ENCODE data around the gene PLEKHH1. TPM values are rescaled to one million over a fixed set of nuclear protein-coding genes. Genes with fewer than 3 reads are reported as not detected.

Gene PLEKHH1
- total and polyA plus RNA-seq, 9 of the 15 experiments (the other 6 are each of a cell fraction or from before 2014, with no cell fraction given), result 0.76 to 5.9 (median 2.9) TPM

DNA sequence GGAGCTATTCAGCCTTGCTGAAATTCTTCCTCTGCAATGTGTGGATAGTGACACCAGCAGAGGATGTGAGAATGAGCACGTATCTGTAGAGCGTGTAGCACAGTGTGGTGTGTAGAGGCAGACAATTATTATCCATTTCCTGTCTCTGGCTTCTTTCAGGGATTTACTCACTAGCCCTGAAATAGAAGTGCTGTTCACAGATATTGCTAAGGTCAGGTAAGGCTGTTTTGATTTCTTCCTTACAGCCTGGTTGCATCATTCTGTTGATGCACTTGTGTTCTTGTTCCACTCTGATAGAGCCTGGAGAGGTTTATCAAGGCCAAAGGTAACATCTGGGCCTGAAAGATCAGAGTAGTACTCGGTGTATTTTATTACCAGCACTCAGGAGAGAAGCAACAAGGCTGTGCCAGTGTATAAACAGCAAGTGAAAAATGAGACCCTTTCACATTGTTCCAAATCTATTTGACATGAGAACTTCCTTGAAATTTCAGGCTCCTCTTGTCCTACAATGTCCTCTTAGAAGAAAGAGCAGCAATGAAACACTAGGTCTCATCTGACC is 103.3 kb downstream of the PLEKHH1 start (continued):
- TF ChIP-seq, protein P1, sequence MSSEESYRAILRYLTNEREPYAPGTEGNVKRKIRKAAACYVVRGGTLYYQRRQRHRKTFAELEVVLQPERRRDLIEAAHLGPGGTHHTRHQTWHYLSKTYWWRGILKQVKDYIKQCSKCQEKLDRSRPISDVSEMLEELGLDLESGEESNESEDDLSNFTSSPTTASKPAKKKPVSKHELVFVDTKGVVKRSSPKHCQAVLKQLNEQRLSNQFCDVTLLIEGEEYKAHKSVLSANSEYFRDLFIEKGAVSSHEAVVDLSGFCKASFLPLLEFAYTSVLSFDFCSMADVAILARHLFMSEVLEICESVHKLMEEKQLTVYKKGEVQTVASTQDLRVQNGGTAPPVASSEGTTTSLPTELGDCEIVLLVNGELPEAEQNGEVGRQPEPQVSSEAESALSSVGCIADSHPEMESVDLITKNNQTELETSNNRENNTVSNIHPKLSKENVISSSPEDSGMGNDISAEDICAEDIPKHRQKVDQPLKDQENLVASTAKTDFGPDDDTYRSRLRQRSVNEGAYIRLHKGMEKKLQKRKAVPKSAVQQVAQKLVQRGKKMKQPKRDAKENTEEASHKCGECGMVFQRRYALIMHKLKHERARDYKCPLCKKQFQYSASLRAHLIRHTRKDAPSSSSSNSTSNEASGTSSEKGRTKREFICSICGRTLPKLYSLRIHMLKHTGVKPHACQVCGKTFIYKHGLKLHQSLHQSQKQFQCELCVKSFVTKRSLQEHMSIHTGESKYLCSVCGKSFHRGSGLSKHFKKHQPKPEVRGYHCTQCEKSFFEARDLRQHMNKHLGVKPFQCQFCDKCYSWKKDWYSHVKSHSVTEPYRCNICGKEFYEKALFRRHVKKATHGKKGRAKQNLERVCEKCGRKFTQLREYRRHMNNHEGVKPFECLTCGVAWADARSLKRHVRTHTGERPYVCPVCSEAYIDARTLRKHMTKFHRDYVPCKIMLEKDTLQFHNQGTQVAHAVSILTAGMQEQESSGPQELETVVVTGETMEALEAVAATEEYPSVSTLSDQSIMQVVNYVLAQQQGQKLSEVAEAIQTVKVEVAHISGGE (CRISPR knock-in tag; IDR thresholded peaks at IDR 0.05), result 0 out of 6 replicates have a peak, but pooled peaks of 1 of the 3 experiments have one; percentile 25
- TF ChIP-seq ZNF324 (CRISPR knock-in tag; IDR thresholded peaks at IDR 0.05) (no peak), NCOR1 (IDR thresholded peaks at IDR 0.05) (peak; percentile 97), MYC (IDR thresholded peaks at IDR 0.05; ENCODE audit: low read depth, low read length) (peak; percentile 75), MYC (CRISPR knock-in tag; IDR thresholded peaks at IDR 0.05; ENCODE audit: borderline replicate concordance, low read depth) (no peak), POLR2AphosphoS5 (IDR thresholded peaks at IDR 0.05; ENCODE audit: control insufficient read depth, insufficient read depth, low read depth, low read length) (peak; percentile 95), HCFC1 (IDR thresholded peaks at IDR 0.05; ENCODE audit: low read depth, low read length) (peak; percentile 11; the same call in 1 of the 2 replicates), TBL1XR1 (IDR thresholded peaks at IDR 0.05; ENCODE audit: low read length in 2 of 2) (peak; percentile 37 to 91; a peak in 2 of 4 replicates), POLR2H (tag; IDR thresholded peaks at IDR 0.05; ENCODE audit: low read depth) (peak; percentile 54; the same call in 1 of the 2 replicates), ZNF79 (CRISPR knock-in tag; IDR thresholded peaks at IDR 0.05; ENCODE audit: low read depth) (0 out of 2 replicates have a peak, but pooled peaks have one; percentile 30), NR4A1 (CRISPR knock-in tag; IDR thresholded peaks at IDR 0.05) (no peak), NR4A1 (tag; IDR thresholded peaks at IDR 0.05) (peak; percentile 80), HIVEP1 (CRISPR knock-in tag; IDR thresholded peaks at IDR 0.05) (peak; percentile 78; the same call in 1 of the 2 replicates), MTA3 (IDR thresholded peaks at IDR 0.05; ENCODE audit: borderline replicate concordance) (peak; percentile 80; the same call in 1 of the 2 replicates), MBD2 (IDR thresholded peaks at IDR 0.05; ENCODE audit: borderline replicate concordance, low read depth) (peak; percentile 51; the same call in 1 of the 2 replicates), HMGN3 (IDR thresholded peaks at IDR 0.05; ENCODE audit: borderline replicate concordance, extremely low read depth, insufficient read length, low read depth, low read length) (peak; percentile 57), ELF2 (CRISPR knock-in tag; IDR thresholded peaks at IDR 0.05) (no peak)
- TF ChIP-seq, protein P2, sequence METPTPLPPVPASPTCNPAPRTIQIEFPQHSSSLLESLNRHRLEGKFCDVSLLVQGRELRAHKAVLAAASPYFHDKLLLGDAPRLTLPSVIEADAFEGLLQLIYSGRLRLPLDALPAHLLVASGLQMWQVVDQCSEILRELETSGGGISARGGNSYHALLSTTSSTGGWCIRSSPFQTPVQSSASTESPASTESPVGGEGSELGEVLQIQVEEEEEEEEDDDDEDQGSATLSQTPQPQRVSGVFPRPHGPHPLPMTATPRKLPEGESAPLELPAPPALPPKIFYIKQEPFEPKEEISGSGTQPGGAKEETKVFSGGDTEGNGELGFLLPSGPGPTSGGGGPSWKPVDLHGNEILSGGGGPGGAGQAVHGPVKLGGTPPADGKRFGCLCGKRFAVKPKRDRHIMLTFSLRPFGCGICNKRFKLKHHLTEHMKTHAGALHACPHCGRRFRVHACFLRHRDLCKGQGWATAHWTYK (CRISPR knock-in tag; IDR thresholded peaks at IDR 0.05), result peak; percentile 86
- TF ChIP-seq, protein P3, sequence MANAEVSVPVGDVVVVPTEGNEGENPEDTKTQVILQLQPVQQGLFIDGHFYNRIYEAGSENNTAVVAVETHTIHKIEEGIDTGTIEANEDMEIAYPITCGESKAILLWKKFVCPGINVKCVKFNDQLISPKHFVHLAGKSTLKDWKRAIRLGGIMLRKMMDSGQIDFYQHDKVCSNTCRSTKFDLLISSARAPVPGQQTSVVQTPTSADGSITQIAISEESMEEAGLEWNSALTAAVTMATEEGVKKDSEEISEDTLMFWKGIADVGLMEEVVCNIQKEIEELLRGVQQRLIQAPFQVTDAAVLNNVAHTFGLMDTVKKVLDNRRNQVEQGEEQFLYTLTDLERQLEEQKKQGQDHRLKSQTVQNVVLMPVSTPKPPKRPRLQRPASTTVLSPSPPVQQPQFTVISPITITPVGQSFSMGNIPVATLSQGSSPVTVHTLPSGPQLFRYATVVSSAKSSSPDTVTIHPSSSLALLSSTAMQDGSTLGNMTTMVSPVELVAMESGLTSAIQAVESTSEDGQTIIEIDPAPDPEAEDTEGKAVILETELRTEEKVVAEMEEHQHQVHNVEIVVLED (CRISPR knock-in tag; IDR thresholded peaks at IDR 0.05), result 0 out of 2 replicates have a peak, but pooled peaks have one; percentile 32
- TF ChIP-seq, protein P4, sequence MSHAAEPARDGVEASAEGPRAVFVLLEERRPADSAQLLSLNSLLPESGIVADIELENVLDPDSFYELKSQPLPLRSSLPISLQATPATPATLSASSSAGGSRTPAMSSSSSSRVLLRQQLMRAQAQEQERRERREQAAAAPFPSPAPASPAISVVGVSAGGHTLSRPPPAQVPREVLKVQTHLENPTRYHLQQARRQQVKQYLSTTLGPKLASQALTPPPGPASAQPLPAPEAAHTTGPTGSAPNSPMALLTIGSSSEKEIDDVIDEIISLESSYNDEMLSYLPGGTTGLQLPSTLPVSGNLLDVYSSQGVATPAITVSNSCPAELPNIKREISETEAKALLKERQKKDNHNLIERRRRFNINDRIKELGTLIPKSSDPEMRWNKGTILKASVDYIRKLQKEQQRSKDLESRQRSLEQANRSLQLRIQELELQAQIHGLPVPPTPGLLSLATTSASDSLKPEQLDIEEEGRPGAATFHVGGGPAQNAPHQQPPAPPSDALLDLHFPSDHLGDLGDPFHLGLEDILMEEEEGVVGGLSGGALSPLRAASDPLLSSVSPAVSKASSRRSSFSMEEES (CRISPR knock-in tag; IDR thresholded peaks at IDR 0.05), result no peak

All from K562 (cell line).